IPS-15b (cell line): ENCODE results near the gene HLA-DPB1.

ENCODE experiments used
- H3K27me3 ChIP-seq: one replicate; pipeline ENCODE4 v1.6.1; 2013; ENCODE audit warnings: low read length; ENCODE audit not compliant: control insufficient read depth, insufficient read depth
- H3K36me3 ChIP-seq: one replicate; pipeline ENCODE4 v1.6.1; 2013; ENCODE audit warnings: low read length; ENCODE audit not compliant: control insufficient read depth, insufficient read depth
- H3K4me1 ChIP-seq: one replicate; pipeline ENCODE4 v1.6.1; 2013; ENCODE audit warnings: mild to moderate bottlenecking, low read length; ENCODE audit not compliant: control insufficient read depth, insufficient read depth
- H3K4me3 ChIP-seq: one replicate; pipeline ENCODE4 v1.5.1; 2013; ENCODE audit warnings: low read depth, low read length
- H3K9ac ChIP-seq: one replicate; pipeline ENCODE4 v1.6.1; 2013; ENCODE audit warnings: low read depth, mild to moderate bottlenecking, low read length
- H3K9me3 ChIP-seq: one replicate; pipeline ENCODE4 v1.6.1; 2013; ENCODE audit warnings: mild to moderate bottlenecking, low read length; ENCODE audit not compliant: control insufficient read depth, insufficient read depth

Gene HLA-DPB1

DNA sequence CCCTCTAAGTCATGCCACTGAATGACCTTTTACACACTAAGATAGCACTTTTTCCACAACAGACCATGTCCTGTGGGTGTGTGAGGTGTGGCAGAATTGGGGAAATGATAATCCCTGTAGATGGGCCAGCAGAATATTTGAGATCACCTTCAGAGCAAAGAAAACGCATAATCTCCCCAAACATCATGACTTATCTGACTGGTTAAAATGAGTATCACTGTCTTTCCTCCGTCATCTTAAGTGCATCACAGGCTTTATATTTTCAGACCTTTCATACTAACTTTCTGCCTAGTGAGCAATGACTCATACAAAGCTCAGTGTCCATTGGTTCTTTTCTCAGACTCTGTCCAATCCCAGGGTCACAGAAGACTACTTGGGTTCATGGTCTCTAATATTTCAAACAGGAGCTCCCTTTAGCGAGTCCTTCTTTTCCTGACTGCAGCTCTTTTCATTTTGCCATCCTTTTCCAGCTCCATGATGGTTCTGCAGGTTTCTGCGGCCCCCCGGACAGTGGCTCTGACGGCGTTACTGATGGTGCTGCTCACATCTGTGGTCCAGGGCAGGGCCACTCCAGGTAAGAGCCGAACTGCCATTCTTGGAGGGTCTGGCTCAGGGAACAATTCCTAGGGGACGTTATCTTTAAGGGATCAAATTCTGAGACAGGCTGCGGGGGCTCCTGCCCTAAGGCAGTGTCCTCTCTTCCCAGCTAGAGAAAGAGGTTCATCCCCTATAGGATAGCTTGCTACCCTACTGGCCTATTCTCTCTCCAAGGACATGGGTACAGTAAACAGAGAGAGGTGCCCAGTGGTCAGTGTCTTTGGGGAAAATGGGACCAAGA lies at the start of gene HLA-DPB1:
TSS of gene HLA-DPB1 (plus strand) at position 423 of the 838 bp plus-strand sequence. CDS start at position 475, 52 bp downstream.
- H3K4me1 ChIP-seq = peaks cover 2% of the 10 kb centered on the region

DNA sequence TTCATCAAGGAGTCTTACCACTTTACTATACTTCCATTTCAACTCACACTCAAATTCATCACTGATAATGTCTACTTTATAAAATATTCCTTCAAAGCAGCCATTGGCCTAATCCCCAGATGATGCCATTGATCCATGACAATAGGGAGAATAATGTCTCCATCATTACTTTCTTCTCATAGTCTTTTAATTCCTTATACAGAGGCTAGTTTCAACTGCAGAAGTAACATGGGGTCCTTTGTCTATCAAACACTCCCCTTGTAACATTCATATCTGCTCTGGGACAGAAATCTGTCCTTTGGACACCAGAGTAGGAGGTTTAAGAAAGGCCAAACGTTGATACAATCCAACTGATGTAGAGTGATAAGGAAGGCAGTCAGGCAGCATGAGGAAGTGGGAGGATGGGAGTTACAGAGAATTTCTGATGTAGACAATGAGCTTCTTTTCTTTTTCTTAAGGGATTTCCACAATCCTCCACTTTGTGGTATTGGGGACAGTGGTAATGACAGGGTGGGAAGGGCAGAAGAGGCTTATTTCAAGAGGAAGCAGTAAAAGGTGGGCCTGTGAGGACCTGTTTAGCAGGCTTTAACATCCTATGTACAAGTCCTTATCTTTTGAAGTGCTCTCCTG lies 47.5 kb upstream of the HLA-DPB1 start:
- Histone ChIP-seq H3K27me3 (no peaks in the 10 kb centered on the region), H3K9me3 (no peaks in the 10 kb centered on the region), H3K4me3 (no peak overlapping the region), H3K36me3 (no peaks in the 10 kb centered on the region), H3K4me1 (no peaks in the 10 kb centered on the region), H3K9ac (no peak overlapping the region)

More for the DNA sequence above, at the start of gene HLA-DPB1:
- Histone ChIP-seq H3K27me3 (no peaks in the 10 kb centered on the region), H3K9me3 (no peaks in the 10 kb centered on the region), H3K4me3 (no peak within 1 kb of the TSS), H3K9ac (no peak within 1 kb of the TSS), H3K36me3 (no peaks in the 10 kb centered on the region)

GRCh38 chr6:33029328-33030184 lies 46.2 kb upstream of the HLA-DPB1 start:
- Histone ChIP-seq H3K27me3 (no peaks in the 10 kb centered on the region), H3K36me3 (no peaks in the 10 kb centered on the region), H3K4me1 (no peaks in the 10 kb centered on the region), H3K4me3 (no peak overlapping the region), H3K9ac (no peak overlapping the region), H3K9me3 (no peaks in the 10 kb centered on the region)

GRCh38 chr6:33030245-33030644 lies 45.5 kb upstream of the HLA-DPB1 start:
- no peaks in the 10 kb centered on the region for H3K9me3 ChIP-seq
- no peak overlapping the region for H3K4me3 ChIP-seq
- H3K36me3 ChIP-seq = no peaks in the 10 kb centered on the region
- no peaks in the 10 kb centered on the region for H3K27me3 ChIP-seq
- H3K4me1 ChIP-seq = no peaks in the 10 kb centered on the region
- no peak overlapping the region for H3K9ac ChIP-seq

GRCh38 chr6:33034554-33034953 lies 41.2 kb upstream of the HLA-DPB1 start:
- Histone ChIP-seq H3K36me3 (no peaks in the 10 kb centered on the region), H3K4me3 (no peak overlapping the region), H3K9ac (no peak overlapping the region), H3K4me1 (no peaks in the 10 kb centered on the region), H3K9me3 (no peaks in the 10 kb centered on the region), H3K27me3 (no peaks in the 10 kb centered on the region)

DNA sequence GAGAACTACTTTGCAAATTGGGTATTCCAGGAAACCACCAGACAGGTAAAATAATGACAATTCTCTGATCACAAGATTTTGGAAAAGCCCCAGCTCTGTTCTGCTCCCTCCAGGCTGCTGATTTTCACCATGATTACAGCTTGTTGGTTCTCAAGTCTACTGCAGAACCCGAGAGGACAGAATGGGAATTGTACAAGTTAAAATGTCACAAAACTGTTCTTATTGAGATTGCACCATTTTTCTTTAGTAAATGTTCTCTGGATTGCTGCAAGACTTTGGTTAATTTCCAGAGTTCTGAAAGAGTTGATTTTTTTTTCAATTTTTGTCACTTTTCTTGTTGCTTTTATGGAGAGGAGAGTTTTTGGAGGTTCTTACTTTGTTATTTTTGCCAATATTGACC lies 39.3 kb upstream of the HLA-DPB1 start:
- Histone ChIP-seq H3K9ac (no peak overlapping the region), H3K4me3 (no peak overlapping the region), H3K9me3 (no peaks in the 10 kb centered on the region), H3K4me1 (no peaks in the 10 kb centered on the region), H3K36me3 (no peaks in the 10 kb centered on the region), H3K27me3 (no peaks in the 10 kb centered on the region)

DNA sequence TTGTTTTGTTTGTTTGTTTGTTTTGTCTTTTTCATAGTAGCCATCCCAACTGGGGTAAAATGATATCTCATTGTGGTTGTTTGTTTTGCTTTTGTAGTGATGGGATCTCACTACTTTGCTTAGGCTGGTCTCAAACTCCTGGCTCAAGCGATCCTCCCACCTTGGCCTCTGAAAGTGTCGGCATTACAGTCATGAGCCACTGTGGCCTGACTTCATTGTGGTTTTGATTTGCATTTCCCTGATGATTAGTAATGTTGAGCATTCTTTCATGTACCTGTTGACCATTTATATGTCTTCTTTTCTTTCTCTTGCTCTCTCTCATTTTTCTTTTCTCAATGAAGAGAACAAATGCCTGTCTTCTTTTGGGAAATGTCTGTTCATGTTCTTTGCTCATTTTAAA lies 35.6 kb upstream of the HLA-DPB1 start:
- no peaks in the 10 kb centered on the region for H3K9me3 ChIP-seq
- no peaks in the 10 kb centered on the region for H3K4me1 ChIP-seq
- H3K36me3 ChIP-seq = no peaks in the 10 kb centered on the region
- H3K27me3 ChIP-seq = no peaks in the 10 kb centered on the region
- no peak overlapping the region for H3K4me3 ChIP-seq
- no peak overlapping the region for H3K9ac ChIP-seq

DNA sequence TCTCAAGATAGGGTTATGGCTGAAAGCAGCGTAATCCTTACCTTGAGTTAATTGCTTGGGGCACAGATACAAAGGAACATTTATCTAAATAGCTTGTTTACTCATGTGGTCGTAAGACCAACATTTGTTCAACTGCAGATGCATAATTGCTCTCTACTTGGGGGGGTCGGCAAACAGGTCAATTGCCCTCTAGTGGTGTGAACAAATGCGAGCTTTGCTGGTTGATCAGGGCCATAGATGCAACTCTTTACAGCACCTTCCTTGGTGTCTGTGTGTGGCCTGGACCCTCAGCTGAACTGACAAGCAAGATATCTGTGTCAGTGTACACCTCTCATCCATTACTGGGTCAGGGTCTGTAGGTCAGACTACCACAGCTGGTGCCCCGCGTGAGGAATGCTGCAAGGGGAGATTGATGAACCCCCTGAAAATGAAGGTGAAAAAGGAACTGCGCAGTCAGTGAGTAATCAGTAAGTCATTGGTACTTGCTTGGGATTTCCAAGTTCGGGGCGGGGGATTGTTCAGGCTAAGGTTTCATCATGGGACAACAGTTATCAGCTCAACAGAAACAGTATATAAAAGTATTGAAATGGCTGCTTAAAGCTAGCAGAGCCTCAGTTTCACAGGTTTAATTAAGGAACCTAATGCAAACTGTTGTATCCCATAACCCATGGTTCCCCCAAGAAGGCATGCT lies 26.3 kb upstream of the HLA-DPB1 start:
- Histone ChIP-seq H3K9ac (no peak overlapping the region), H3K36me3 (no peaks in the 10 kb centered on the region), H3K4me3 (no peak overlapping the region), H3K9me3 (no peaks in the 10 kb centered on the region), H3K4me1 (peaks cover 9% of the 10 kb centered on the region), H3K27me3 (no peaks in the 10 kb centered on the region)

DNA sequence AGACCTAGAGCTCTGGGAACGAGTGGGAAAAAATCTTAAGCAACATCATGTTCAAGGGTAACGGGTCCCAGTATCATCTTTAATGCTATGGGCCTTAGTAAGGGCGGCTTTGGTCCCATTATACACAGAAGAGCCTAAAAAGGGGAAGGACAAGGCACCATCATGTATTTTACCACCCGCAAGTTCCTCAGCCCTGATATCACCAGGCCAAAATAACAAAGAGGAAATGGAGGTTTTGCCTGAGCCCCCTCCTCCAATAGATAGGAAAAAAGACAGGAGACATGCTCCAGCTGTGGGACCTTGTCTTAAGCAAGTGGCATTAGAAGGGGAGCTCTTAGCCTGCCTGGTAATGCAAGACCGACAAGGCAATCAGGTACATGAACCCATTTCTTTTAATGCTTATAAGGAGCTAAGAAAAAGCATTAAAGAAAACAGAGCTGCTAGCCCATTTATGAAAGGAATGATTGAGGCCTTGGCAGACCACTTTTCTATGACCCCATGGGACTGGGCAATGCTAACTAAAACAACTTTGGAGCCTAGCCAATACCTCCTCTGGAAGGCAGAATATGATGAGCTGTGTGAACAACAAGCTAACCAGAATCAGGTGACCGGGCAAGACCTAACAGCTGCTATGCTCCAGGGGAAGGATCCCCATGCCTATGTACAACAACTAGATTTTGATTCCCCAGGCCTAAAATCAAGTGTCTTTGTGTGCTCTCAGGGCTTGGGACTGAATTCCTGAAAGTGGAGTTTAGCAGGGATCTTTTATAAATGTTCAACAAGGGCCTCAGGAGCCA lies 25.6 kb upstream of the HLA-DPB1 start:
- Histone ChIP-seq H3K36me3 (no peaks in the 10 kb centered on the region), H3K27me3 (no peaks in the 10 kb centered on the region), H3K4me1 (peaks cover 9% of the 10 kb centered on the region), H3K9me3 (no peaks in the 10 kb centered on the region), H3K9ac (no peak overlapping the region), H3K4me3 (no peak overlapping the region)

DNA sequence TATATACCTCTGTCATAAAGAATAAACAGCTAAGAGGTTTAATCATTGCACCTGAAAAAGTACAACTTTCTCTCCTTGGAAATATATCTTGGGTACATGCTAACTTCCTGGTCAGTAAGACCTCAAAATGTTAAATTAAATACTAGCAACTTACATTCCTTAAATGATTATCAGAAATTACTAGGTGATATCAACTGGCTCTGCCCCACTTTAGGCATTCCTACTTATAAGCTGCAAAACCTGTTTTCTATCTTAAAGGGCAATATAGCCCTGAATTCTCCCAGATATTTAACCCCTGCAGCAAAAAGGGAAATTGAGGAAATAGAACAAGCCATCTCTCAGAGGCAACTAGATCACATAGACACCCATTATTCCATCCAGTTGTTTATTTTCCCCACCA lies 23.2 kb upstream of the HLA-DPB1 start:
- H3K4me1 ChIP-seq = peaks cover 9% of the 10 kb centered on the region
- H3K9me3 ChIP-seq = no peaks in the 10 kb centered on the region
- H3K4me3 ChIP-seq = no peak overlapping the region
- no peak overlapping the region for H3K9ac ChIP-seq
- no peaks in the 10 kb centered on the region for H3K27me3 ChIP-seq
- no peaks in the 10 kb centered on the region for H3K36me3 ChIP-seq

DNA sequence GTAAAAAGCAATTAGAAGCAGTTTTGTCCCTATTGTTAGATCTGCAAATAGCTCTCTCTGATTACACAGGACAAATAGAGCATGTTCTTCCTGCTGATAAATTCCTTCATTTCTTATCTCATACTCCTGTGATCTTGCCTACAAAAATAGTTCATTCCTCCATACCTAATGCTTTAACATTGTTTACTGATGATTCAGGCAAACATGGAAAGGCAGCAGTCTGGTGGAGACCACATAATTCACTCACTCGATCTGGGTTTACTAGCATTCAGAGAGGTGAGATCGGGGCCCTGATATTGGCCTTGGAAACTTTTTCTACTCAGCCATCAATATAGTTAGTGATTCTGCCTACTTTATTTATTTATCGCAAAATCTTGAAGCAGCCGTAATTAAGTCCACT lies 22.6 kb upstream of the HLA-DPB1 start:
- Histone ChIP-seq H3K4me1 (peaks cover 9% of the 10 kb centered on the region), H3K9ac (no peak overlapping the region), H3K36me3 (no peaks in the 10 kb centered on the region), H3K9me3 (no peaks in the 10 kb centered on the region), H3K4me3 (no peak overlapping the region), H3K27me3 (no peaks in the 10 kb centered on the region)
